Measurements from ENCODE around the gene RNASEH1.

The RNASEH1 gene

GRCh38 chr2:3558205-3559014 lies at the start of gene RNASEH1:
RNASEH1 (minus strand) TSS chr2:3558333; CDS start chr2:3558260, 73 bp downstream.
- DNase-seq, result peak; percentile 98

DNA sequence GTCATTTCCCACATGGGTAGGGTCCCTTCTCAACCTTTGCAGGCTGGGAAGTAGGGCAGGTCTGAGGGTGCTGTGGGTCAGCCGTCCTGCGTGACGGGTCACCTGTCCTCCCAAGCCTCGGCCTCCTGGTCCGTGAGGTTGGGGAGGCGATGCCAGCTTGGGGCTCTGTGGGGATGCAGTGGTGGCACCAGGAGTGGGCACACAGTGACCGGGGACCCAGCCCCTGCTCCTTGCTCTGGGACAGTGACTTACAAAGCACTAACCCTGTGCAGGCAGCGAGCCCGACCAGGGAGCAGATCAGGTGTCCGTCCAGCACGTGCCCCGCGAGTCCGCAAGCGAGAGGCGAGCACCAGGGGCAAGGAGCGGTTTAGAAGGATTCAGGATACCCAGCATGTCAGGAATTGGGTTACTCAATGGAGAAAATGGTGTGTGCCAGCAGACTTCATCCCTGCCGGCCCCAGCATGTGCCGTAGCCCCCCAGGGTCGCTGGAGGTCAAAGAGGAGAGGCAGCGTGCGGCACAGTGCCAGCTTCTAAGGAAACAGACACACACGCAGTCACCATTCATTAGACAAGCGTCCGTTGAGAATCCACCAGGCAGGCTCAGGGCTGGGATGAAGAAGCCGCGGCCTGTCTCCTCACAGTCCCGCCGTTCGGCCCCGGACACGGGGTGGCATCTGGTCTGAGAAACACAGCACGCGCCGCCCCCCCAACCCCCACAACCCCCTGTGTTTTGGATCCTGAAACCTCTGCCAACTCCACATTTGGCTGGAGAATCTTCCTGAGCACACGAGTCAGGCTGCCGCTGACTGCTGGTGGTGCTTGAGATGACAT lies 48.5 kb upstream of the RNASEH1 start:
- DNase-seq, result no peak

DNA sequence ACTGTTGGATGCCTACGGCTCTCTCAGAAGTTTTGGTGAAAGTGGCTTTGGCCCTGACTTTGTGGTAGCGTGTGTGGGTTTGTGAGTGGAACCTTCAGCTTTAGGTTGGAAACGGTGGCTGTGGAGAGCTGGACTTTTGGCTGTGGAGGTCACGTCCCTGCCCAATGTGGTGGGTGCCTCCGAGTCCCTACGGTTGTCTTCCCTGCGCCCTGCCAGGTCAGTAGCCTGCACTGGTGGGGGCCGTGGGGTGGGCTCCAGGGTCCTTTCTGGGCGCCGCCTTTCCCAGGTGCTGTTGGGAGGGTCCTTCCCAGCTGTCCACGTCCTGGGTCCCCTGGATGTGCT lies 47.9 kb upstream of the RNASEH1 start:
- DNase-seq, result no peak

DNA sequence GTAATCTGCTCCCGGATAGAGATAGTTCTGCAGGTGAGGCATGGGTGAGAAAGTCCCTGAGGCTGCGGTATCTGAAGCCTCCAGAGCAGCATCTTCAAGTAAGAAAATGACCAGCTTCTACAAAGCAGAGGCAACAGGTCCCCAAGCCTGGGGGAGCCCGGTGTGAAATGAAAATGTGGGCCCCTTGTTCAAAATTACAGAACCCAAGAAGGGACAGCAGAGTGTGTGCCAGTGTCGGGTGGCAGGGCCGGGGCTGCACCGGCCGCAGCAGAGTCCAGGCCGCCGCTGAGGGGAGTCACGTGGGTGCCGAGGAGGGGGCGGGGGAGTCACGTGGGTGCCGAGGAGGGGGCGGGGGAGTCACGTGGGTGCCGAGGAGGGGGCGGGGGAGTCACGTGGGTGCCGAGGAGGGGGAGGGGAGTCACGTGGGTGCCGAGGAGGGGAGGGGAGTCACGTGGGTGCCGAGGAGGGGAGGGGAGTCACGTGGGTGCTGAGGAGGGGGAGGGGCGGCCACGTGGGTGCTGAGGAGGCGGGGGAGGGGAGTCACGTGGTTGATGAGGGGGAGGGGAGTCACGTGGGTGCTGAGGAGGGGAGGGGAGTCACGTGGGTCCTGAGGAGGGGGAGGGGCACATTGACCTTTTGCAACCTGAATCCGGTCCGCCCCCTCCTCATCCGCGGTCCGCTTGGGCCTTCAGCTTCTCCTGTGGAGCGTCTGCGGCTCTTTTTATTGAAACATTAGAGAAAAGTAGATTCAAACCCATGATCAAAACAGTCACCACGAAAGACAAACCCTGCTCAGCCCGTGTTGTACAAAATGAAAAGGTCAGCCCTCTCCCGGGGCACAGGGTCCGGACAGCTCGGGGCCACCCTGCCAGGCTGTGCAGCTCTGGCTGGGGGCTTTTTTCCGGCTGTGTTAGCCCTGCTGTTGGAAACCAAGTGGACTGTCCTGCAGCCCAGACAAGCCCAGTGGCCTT lies 47.1 kb upstream of the RNASEH1 start:
- DNase-seq, result peak; percentile 94

- no peak for DNase-seq
Measured at GRCh38 chr2:3604207-3604877, 46.2 kb upstream of the RNASEH1 start.

DNA sequence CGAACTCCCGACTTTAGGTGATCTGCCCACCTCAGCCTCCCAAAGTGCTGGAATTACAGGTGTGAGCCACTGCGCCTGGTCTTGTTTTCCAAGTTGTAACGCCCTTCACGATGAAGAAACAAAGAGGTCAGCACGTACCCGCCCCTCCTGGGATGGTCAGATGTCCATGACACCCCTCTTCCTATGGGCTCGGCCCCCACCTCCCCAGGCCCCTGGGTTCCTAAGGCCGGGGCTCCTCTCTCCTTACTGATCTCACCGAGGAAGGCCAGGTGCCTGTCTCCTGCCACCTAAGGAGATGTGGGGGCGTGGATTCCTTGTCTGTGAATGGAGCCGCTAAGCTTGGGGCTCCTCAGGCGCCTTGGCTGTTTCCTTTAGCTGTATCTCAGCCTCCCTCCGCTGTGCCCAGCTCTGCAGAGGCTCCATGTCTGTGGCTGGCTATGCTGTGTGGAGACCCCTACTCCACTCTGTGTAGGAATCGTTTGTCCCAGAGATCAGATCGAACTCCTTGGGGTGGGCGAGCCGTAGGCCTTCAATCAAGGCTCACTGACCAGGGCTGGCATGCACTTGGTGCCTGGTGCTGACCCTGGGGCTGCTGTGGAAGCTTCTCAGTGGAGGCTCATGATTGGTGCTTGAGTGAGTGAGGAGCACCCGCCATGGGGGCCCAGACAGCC lies 45.5 kb upstream of the RNASEH1 start:
- DNase-seq, result no peak

DNA sequence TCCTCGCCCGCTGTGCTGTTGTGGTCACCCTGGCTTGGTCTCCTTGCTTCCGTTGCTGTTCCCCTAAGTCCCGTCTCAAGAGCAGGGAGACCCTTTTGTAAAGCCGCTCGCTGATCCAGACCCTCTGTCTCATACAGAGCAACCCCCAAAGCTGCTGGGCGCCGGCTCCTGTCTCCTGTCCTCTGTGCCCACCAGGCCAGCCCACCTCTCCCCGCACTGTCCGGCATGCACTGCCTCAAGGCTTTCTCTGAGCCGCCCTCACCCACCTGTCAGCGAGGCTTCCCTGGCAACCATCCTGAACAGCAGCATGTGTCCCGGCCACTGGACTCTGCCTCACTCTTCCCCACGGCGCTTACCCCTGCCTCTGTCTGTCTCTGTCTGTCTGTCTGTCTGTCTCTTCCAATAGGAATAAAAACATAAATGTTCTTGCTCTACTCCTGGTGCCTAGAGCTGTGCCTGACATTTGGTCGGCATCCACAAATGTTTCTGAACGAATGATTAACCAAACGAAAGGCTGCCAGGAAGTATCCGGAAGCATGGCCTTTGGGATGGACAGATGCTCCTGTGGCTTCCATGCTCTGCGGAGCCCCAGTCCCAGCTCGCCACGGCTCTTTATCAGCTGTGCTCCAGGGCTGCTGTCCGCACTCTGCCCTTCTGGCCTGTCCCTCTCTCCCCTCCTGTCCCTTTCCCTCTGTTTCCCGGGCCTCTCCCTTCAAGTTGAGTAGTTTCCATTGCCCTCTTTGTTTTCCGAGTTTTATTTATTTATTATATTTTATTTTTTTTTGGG lies 44.6 kb upstream of the RNASEH1 start:
- DNase-seq, result no peak

GRCh38 chr2:3601561-3602271 lies 43.6 kb upstream of the RNASEH1 start:
- DNase-seq, result no peak

GRCh38 chr2:3600256-3600855 lies 42.2 kb upstream of the RNASEH1 start:
- no peak for DNase-seq

DNA sequence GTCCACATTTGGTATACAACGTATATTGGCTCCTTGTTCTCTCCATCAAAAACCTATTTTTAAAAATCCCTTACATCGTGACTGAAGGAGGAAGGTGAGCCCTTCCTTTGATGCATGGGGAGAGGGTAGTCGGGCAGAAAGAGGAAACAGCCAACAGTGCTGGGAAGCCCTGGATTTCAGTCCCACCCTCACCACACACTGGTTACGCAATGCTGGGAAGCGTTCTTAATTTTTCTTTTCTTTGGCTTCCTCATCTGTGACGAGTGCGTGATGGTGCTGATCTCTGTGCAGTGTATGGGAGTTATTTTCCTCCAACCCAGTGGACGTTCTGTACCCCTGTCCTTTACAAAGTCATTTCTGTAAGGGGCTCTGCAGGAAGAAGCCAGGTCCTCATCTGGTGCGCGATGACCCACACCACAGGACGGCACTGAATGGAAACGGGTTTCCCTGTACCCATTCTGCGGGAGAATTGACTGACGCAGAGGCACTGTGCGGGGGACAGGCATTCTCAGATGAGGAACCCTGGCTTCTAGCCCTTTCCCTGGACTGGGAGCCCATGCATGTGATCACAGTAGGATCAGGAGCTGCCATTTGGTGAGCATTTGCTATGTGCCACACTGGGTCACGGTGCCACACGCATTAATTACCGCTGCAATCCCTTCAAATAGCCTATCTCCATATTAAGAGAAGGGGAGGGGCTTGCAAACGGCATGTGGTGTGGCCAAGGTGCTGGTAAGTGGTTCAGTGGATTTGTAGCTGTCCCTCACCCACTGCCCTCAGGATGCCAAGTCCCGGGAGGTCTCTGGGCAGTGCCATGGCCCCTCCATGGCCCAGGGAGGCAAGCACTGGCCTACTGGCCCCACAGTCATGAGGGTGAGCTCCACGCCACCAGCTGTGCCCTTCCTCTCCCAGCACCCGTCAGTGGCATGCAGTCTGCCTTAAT lies 41.0 kb upstream of the RNASEH1 start:
- no peak for DNase-seq

GRCh38 chr2:3598197-3598910 lies 40.2 kb upstream of the RNASEH1 start:
- no peak for DNase-seq

- no peak for DNase-seq
Measured at GRCh38 chr2:3597567-3597966, 39.4 kb upstream of the RNASEH1 start.

- no peak for DNase-seq
Measured at GRCh38 chr2:3596901-3597417, 38.8 kb upstream of the RNASEH1 start.

- DNase-seq, result no peak
Measured at GRCh38 chr2:3595985-3596384, 37.9 kb upstream of the RNASEH1 start.

DNA sequence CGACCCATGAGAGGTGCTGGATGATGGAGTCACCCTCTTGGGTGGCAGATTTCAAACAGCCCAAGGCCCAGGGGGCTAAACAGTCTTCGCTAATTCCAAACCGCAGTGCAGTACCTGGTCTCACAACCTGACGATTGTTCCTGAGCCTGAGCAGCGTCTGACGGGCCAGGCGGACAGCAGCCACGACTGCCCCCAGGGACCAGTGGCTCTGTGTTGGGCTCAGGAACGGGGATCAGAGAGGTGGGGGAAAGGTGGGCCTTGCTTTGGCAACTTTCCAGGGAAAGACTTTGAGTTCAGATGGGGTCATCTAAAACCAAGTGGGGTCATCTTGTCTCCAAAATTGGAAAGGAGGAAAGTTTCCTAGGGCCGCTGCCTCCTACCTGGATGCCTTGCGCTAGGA lies 37.3 kb upstream of the RNASEH1 start:
- DNase-seq, result no peak

GRCh38 chr2:3594493-3595281 lies 36.6 kb upstream of the RNASEH1 start, which contains the start of gene COLEC11:
COLEC11 (plus strand) TSS chr2:3595112; CDS start chr2:3604341, 9,229 bp downstream.
- DNase-seq, result no peak

DNA sequence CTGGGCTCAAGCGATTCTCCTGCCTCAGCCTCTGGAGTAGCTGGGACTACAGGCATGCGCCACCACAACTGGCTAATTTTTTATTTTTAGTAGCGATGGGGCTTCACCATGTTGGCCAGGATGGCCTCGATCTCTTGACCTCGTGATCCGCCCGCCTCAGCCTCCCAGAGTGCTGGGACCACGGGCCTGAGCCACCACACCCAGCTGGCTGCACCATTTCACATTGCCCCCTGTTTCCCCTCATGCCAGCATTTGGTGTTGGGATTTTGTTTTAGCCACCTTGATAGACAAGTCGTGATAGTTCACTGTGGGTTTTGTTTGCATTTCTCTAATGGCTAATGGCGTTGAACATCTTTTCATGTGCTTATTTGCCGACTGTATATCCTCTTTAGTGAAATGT lies 31.0 kb upstream of the RNASEH1 start:
- no peak for DNase-seq
